Transverse colon (tissue), 4 donors: ENCODE data around the gene FUT3.

Experiments
- EP300 ChIP-seq: sonication (generic); formaldehyde crosslinking; IDR thresholded peaks from one replicate; pipeline ENCODE4 v1.6.1; 2017; ENCODE audit warnings: antibody characterized with exemption, low read depth
- POLR2A ChIP-seq: fragments of 450-650 bp; IDR thresholded peaks from one replicate; pipeline ENCODE4 v1.6.1; 2016; ENCODE audit warnings: antibody characterized with exemption, mild to moderate bottlenecking, moderate library complexity
- POLR2AphosphoS5 ChIP-seq, 3 donors: sonication (generic); formaldehyde crosslinking; IDR thresholded peaks; one replicate each; pipeline ENCODE4 v1.6.1; 2016; ENCODE audit warnings: antibody characterized with exemption in 3 of 3
- TF ChIP-seq, protein P1 (sequence below), 5 experiments: fragments of 200-600 bp in 3 of 5; fragments of 450-650 bp in 2 of 5; sonication (generic) in 3 of 5; IDR thresholded peaks; 1 replicate in 2 of 5; 2 replicates in 3 of 5; pipeline ENCODE4 v1.5.1; 2016 to 2017; ENCODE audit warnings: antibody characterized with exemption in 5 of 5, inconsistent platforms in 3 of 5, mild to moderate bottlenecking in 2 of 5, moderate library complexity in 1 of 5

DNA sequence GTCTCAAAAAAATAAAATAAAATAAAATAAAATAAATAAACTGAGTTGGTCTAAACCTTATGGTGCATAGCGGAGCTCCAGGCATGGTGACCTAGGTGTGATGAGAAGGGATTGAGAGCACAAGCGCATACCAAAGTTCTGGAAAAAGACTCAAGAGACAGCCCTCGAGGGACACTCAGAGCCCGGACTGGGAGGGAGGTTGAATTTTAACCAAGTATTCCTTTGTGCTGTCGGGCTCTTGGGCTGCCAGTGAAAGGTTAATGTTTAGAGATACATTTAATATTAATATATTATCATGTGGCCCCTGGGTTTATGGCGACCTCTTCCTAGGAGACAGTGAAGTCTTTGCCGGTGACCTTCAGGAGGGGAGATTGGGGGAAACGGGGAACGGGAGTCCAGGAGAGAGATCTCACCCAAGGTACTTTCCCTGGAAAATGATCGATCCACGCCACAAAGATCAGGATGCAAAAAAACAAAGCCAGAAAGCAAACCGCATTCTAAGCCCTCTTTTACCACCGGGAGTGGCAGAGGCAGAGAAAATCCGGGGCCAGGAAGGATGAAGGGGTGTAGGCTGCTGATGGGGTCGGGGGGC lies 13.4 kb downstream of the FUT3 start:
- TF ChIP-seq EP300 (no peak), POLR2A (no peak), POLR2AphosphoS5 (IDR thresholded peaks at IDR 0.05) (no peak)
- TF ChIP-seq, protein P1, sequence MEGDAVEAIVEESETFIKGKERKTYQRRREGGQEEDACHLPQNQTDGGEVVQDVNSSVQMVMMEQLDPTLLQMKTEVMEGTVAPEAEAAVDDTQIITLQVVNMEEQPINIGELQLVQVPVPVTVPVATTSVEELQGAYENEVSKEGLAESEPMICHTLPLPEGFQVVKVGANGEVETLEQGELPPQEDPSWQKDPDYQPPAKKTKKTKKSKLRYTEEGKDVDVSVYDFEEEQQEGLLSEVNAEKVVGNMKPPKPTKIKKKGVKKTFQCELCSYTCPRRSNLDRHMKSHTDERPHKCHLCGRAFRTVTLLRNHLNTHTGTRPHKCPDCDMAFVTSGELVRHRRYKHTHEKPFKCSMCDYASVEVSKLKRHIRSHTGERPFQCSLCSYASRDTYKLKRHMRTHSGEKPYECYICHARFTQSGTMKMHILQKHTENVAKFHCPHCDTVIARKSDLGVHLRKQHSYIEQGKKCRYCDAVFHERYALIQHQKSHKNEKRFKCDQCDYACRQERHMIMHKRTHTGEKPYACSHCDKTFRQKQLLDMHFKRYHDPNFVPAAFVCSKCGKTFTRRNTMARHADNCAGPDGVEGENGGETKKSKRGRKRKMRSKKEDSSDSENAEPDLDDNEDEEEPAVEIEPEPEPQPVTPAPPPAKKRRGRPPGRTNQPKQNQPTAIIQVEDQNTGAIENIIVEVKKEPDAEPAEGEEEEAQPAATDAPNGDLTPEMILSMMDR (IDR thresholded peaks at IDR 0.05): no peak
